Upper lobe of right lung (tissue), 1 donor: ENCODE measurements around the gene CABS1. TPM values are rescaled to one million over a fixed set of nuclear protein-coding genes. Genes with fewer than 3 reads are reported as not detected.

ENCODE experiments used
- ATAC-seq: fragments of 200-7000 bp; cut with Tn5 transposase; one replicate; pipeline ENCODE4 v1.9.1; 2020; ENCODE audit warnings: mild to moderate bottlenecking, moderate library complexity
- DNase-seq: peaks from one replicate; pipeline ENCODE4 v3.0.0-alpha.2; 2020
- H3K27ac ChIP-seq: fragments of 200-600 bp; one replicate; pipeline ENCODE4 v1.8.0; 2022
- H3K27me3 ChIP-seq: fragments of 200-600 bp; one replicate; pipeline ENCODE4 v1.8.0; 2022; ENCODE audit warnings: mild to moderate bottlenecking
- H3K36me3 ChIP-seq: fragments of 200-600 bp; one replicate; pipeline ENCODE4 v1.8.0; 2022
- H3K4me1 ChIP-seq: fragments of 200-600 bp; one replicate; pipeline ENCODE4 v1.8.0; 2022
- H3K4me3 ChIP-seq: fragments of 200-600 bp; one replicate; pipeline ENCODE4 v1.8.0; 2022; ENCODE audit warnings: mild to moderate bottlenecking
- H3K9me3 ChIP-seq: fragments of 200-600 bp; one replicate; pipeline ENCODE4 v1.8.0; 2022
- CTCF ChIP-seq: fragments of 200-600 bp; IDR thresholded peaks from one replicate; pipeline ENCODE4 v1.8.0; 2022; ENCODE audit warnings: antibody characterized with exemption
- intact Hi-C: fragments of 100-400 bp; cut with DNase I; formaldehyde crosslinking; loops from one replicate; pipeline ENCODE4 v1.11.0; 2022
- total RNA-seq: library from RNA; stranded (reverse); fragmentation: NEBNext Ultra II Directional; extraction: Animal tissue kit (Norgen Biotek cat#: 25700); gene quantifications from one replicate; pipeline ENCODE4 v1.2.1, GENCODE V29; 2021
- donor health status: DM: no; HTN: yes; CAD: no; lungs with severe emphysema.

The CABS1 gene
- total RNA-seq, 1 donor from 2014 or later, result not detected

GRCh38 chr4:70364002-70364401 lies 29.2 kb downstream of the CABS1 start:
- H3K9me3 ChIP-seq, result no peaks in the 10 kb centered on the region
- DNase-seq, result no peak
- no peaks in the 10 kb centered on the region for H3K4me1 ChIP-seq
- no peak overlapping the region for H3K27ac ChIP-seq
- TF ChIP-seq CTCF, result no peak
- H3K27me3 ChIP-seq, result no peaks in the 10 kb centered on the region
- no peaks in the 10 kb centered on the region for H3K36me3 ChIP-seq
- ATAC-seq, result no peak
- intact Hi-C loops, result no loop called here
- no peak overlapping the region for H3K4me3 ChIP-seq

- no peaks in the 10 kb centered on the region for H3K36me3 ChIP-seq
- DNase-seq, result no peak
- H3K4me1 ChIP-seq, result no peaks in the 10 kb centered on the region
- TF ChIP-seq CTCF, result no peak
- H3K9me3 ChIP-seq, result no peaks in the 10 kb centered on the region
- H3K27ac ChIP-seq, result no peak overlapping the region
- H3K27me3 ChIP-seq, result no peaks in the 10 kb centered on the region
- no peak overlapping the region for H3K4me3 ChIP-seq
- intact Hi-C loops, result no loop called here
- no peak for ATAC-seq
Observed at GRCh38 chr4:70365479-70365878, 30.7 kb downstream of the CABS1 start.

DNA sequence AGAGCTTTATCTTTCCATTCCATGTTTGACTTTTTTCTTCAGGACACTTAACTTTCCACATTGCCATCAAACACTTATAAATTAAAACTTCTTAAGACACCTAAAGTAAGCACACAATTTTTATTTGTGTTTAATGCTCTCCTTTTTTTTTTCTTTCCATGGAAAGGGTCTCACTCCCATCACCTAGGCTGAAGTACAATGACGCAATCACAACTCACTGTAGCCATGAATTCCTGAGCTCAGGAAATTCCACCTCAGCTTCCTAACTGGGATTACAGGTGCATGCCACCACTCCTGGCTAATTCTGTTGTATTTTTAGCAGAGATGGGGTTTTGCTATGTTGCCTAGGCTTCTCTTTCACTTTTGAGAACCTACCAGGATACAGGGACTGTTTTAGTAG lies 33.0 kb downstream of the CABS1 start:
- ATAC-seq, result no peak
- TF ChIP-seq CTCF, result no peak
- no peak overlapping the region for H3K4me3 ChIP-seq

DNA sequence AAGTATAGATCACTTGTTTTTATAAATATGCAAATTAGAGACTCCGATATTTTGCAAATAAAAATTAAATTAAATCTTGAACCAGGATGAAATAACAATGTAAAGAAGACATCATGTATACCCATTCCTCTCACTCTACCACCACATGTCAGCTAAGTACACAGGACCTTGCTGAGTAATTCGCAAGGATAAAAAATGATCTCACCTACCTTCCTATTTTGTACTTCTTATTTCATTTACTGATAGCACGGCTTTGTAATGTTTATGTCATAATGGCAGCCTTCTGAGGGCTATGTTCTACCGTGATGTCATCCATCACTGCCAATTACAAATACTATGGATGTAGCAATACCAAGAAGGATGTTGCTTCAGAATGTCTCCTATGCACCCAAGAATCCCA lies 37.2 kb downstream of the CABS1 start:
- H3K4me3 ChIP-seq, result no peak overlapping the region
- intact Hi-C loops, result no loop called here
- DNase-seq (no peak), ATAC-seq (no peak)
- no peak overlapping the region for H3K27ac ChIP-seq
- TF ChIP-seq CTCF, result no peak
- no peaks in the 10 kb centered on the region for H3K27me3 ChIP-seq
- H3K36me3 ChIP-seq, result no peaks in the 10 kb centered on the region
- H3K4me1 ChIP-seq, result no peaks in the 10 kb centered on the region
- no peaks in the 10 kb centered on the region for H3K9me3 ChIP-seq

More for the DNA sequence above, 33.0 kb downstream of the CABS1 start:
- Histone ChIP-seq H3K36me3 (no peaks in the 10 kb centered on the region), H3K27me3 (no peaks in the 10 kb centered on the region), H3K9me3 (no peaks in the 10 kb centered on the region), H3K4me1 (no peaks in the 10 kb centered on the region), H3K27ac (no peak overlapping the region)
- DNase-seq, result no peak
- intact Hi-C loops, result no loop called here

DNA sequence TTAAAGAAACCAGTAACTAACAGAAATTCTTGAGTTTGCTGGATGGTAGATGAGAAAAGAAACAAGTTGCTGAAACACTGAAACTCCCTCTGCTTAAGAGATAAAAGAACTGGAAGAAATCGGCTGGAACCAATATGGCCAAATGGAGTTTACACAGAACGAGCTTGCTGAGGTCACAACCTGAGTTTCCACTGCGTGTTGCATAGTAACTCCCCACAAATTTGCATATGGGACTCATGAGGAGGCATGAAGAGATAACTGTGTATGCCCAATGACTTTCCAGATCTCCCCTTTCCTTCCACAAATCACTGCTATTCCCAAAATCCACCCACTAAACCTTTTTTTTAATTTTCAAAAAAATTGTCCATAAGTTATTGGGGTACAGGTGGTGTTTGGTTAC lies 38.0 kb downstream of the CABS1 start:
- intact Hi-C loops, result no loop called here
- Histone ChIP-seq H3K4me3 (no peak overlapping the region), H3K36me3 (no peaks in the 10 kb centered on the region), H3K27me3 (no peaks in the 10 kb centered on the region), H3K4me1 (no peaks in the 10 kb centered on the region), H3K27ac (no peak overlapping the region), H3K9me3 (no peaks in the 10 kb centered on the region)
- TF ChIP-seq CTCF, result no peak
- ATAC-seq (no peak), DNase-seq (no peak)

GRCh38 chr4:70380578-70380977 lies 45.8 kb downstream of the CABS1 start:
- no peaks in the 10 kb centered on the region for H3K4me1 ChIP-seq
- intact Hi-C loops, result no loop called here
- DNase-seq, result no peak
- H3K4me3 ChIP-seq, result no peak overlapping the region
- H3K27me3 ChIP-seq, result no peaks in the 10 kb centered on the region
- H3K27ac ChIP-seq, result no peak overlapping the region
- no peak for TF ChIP-seq CTCF
- H3K9me3 ChIP-seq, result no peaks in the 10 kb centered on the region
- ATAC-seq, result no peak
- no peaks in the 10 kb centered on the region for H3K36me3 ChIP-seq
